Measurements from ENCODE around the gene PAX2.

Gene PAX2

DNA sequence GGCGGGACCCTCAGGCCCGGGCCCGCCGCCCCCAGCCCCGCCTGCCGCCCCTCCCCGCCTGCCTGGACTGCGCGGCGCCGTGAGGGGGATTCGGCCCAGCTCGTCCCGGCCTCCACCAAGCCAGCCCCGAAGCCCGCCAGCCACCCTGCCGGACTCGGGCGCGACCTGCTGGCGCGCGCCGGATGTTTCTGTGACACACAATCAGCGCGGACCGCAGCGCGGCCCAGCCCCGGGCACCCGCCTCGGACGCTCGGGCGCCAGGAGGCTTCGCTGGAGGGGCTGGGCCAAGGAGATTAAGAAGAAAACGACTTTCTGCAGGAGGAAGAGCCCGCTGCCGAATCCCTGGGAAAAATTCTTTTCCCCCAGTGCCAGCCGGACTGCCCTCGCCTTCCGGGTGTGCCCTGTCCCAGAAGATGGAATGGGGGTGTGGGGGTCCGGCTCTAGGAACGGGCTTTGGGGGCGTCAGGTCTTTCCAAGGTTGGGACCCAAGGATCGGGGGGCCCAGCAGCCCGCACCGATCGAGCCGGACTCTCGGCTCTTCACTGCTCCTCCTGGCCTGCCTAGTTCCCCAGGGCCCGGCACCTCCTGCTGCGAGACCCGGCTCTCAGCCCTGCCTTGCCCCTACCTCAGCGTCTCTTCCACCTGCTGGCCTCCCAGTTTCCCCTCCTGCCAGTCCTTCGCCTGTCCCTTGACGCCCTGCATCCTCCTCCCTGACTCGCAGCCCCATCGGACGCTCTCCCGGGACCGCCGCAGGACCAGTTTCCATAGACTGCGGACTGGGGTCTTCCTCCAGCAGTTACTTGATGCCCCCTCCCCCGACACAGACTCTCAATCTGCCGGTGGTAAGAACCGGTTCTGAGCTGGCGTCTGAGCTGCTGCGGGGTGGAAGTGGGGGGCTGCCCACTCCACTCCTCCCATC lies 82.7 kb downstream of the PAX2 start:
- TF ChIP-seq, protein P1, sequence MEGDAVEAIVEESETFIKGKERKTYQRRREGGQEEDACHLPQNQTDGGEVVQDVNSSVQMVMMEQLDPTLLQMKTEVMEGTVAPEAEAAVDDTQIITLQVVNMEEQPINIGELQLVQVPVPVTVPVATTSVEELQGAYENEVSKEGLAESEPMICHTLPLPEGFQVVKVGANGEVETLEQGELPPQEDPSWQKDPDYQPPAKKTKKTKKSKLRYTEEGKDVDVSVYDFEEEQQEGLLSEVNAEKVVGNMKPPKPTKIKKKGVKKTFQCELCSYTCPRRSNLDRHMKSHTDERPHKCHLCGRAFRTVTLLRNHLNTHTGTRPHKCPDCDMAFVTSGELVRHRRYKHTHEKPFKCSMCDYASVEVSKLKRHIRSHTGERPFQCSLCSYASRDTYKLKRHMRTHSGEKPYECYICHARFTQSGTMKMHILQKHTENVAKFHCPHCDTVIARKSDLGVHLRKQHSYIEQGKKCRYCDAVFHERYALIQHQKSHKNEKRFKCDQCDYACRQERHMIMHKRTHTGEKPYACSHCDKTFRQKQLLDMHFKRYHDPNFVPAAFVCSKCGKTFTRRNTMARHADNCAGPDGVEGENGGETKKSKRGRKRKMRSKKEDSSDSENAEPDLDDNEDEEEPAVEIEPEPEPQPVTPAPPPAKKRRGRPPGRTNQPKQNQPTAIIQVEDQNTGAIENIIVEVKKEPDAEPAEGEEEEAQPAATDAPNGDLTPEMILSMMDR (conservative IDR thresholded peaks at IDR 0.05; ENCODE audit: low read length): no peak
- DNase-seq (ENCODE audit: low read depth): no peak
- no peak overlapping the region for H3K4me3 ChIP-seq (ENCODE audit: low read length)

DNA sequence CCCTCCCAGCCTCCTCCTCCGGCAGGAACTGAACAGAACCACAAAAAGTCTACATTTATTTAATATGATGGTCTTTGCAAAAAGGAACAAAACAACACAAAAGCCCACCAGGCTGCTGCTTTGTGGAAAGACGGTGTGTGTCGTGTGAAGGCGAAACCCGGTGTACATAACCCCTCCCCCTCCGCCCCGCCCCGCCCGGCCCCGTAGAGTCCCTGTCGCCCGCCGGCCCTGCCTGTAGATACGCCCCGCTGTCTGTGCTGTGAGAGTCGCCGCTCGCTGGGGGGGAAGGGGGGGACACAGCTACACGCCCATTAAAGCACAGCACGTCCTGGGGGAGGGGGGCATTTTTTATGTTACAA lies 83.3 kb downstream of the PAX2 start:
- no peak for DNase-seq (ENCODE audit: low read depth)
- TF ChIP-seq, protein P1 (conservative IDR thresholded peaks at IDR 0.05; ENCODE audit: low read length): no peak
- H3K4me3 ChIP-seq (ENCODE audit: low read length): peak overlapping the region; percentile 2; the same call in 1 of the 2 replicates

DNA sequence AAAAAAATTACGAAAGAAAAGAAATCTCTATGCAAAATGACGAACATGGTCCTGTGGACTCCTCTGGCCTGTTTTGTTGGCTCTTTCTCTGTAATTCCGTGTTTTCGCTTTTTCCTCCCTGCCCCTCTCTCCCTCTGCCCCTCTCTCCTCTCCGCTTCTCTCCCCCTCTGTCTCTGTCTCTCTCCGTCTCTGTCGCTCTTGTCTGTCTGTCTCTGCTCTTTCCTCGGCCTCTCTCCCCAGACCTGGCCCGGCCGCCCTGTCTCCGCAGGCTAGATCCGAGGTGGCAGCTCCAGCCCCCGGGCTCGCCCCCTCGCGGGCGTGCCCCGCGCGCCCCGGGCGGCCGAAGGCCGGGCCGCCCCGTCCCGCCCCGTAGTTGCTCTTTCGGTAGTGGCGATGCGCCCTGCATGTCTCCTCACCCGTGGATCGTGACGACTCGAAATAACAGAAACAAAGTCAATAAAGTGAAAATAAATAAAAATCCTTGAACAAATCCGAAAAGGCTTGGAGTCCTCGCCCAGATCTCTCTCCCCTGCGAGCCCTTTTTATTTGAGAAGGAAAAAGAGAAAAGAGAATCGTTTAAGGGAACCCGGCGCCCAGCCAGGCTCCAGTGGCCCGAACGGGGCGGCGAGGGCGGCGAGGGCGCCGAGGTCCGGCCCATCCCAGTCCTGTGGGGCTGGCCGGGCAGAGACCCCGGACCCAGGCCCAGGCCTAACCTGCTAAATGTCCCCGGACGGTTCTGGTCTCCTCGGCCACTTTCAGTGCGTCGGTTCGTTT lies 83.9 kb downstream of the PAX2 start:
- H3K4me3 ChIP-seq (ENCODE audit: low read length): peak overlapping the region; percentile 2
- no peak for DNase-seq (ENCODE audit: low read depth)
- TF ChIP-seq, protein P1 (conservative IDR thresholded peaks at IDR 0.05; ENCODE audit: low read length): no peak

DNA sequence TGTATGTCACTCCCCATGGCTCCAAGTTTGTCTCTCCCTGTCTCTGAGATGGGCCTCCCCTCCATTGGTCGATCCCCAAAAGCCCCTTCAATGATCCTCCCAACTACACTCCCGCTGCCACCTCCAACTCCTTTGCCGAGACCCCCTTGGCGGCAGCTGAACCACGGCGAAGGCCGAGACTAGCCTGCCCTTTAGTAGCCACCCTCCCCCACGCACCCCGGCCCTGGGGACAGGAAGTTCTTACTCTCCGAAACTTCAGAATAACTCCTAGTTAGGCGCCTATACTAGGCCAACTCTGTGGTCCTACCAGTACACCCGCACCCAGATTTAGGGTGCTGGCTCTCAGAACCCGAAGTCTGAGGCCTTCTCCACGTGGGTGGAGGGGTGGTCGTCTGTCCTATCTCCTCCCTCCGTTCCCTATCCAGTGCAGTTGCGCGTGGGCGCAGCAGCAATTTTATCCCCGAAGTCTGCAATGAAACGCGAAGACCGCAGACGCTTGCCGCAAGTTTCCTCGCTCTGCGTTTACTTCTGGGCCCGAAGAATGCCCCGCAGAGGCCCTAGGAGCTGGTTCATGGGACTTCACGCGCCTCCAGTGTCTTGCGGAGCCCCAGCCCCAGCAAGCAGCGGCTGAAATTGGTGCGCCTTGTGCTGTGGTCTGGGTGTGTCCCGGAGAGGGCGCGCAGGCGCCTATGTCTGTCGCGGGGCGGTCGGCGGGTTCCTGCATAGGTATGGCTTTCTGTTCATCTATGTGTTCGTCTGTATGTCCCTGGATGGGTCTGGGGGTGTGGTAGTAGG lies 84.7 kb downstream of the PAX2 start:
- DNase-seq (ENCODE audit: low read depth): no peak
- H3K4me3 ChIP-seq (ENCODE audit: low read length): no peak overlapping the region
- TF ChIP-seq, protein P1 (conservative IDR thresholded peaks at IDR 0.05; ENCODE audit: low read length): no peak

DNA sequence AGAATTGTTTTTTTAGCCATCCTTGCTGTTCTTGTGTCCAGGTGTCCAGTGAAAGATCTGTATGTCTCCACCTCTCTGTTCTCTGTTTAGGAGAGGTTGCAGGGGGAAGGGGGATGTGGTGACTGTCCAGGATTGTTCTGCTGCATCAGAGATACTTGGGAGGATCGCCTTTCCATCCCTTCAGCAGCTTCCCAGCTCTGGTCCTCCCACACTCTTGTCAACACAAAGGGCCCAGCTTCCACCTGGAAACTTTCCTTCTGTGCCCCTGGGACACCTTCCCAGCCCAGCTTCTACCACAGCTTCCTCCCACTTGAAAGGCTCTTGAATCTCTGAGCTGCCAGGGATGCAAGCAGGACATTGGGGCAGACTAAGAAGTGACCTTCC lies 85.3 kb downstream of the PAX2 start:
- no peak for DNase-seq (ENCODE audit: low read depth)
- TF ChIP-seq, protein P1 (conservative IDR thresholded peaks at IDR 0.05; ENCODE audit: low read length): no peak
- H3K4me3 ChIP-seq (ENCODE audit: low read length): no peak overlapping the region

DNA sequence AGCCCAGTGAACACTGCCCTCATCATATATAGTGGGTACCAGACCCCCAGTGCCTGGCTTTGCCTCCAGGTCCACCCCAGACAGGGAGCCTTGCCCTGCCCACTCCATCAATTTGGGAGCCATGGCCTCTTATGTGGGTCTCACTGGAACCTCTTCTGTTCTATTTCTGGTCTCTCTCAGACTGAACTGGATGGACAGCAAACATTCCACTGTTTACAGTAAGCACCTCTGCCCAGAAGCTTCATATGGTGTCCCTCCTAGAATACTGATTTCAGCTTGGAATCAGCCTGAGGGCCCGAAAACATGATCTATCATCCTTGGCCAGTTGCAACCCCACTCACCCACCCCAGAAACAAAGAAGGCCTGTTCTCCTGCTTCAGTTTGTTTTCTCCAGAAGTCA lies 86.4 kb downstream of the PAX2 start:
- no peak overlapping the region for H3K4me3 ChIP-seq (ENCODE audit: low read length)
- TF ChIP-seq, protein P1 (conservative IDR thresholded peaks at IDR 0.05; ENCODE audit: low read length): no peak
- no peak for DNase-seq (ENCODE audit: low read depth)

Measured in AG10803 (cell line).